Measurements from ENCODE around the gene EBP.

The EBP gene

GRCh38 chrX:48487362-48487798, 34.2 kb upstream of the EBP start:
- H3K4me1 Mint-ChIP-seq = no peaks in the 10 kb centered on the region
- H3K36me3 Mint-ChIP-seq (ENCODE audit: low read depth) = peaks cover 5% of the 10 kb centered on the region
- no peaks in the 10 kb centered on the region for H3K27me3 Mint-ChIP-seq
- no peaks in the 10 kb centered on the region for H3K9me3 Mint-ChIP-seq
- no peak overlapping the region for H3K4me3 Mint-ChIP-seq
- no peak for DNase-seq
- ATAC-seq = no peak
- no peak overlapping the region for H3K27ac Mint-ChIP-seq

GRCh38 chrX:48488034-48488433, 33.6 kb upstream of the EBP start:
- no peaks in the 10 kb centered on the region for H3K9me3 Mint-ChIP-seq
- no peaks in the 10 kb centered on the region for H3K27me3 Mint-ChIP-seq
- H3K27ac Mint-ChIP-seq = no peak overlapping the region
- DNase-seq = no peak
- no peak overlapping the region for H3K4me3 Mint-ChIP-seq
- H3K4me1 Mint-ChIP-seq = no peaks in the 10 kb centered on the region
- ATAC-seq = no peak
- H3K36me3 Mint-ChIP-seq (ENCODE audit: low read depth) = peaks cover 5% of the 10 kb centered on the region

- no peak overlapping the region for H3K27ac Mint-ChIP-seq
- H3K4me3 Mint-ChIP-seq = no peak overlapping the region
- H3K36me3 Mint-ChIP-seq (ENCODE audit: low read depth) = peaks cover 4% of the 10 kb centered on the region
- H3K9me3 Mint-ChIP-seq = no peaks in the 10 kb centered on the region
- DNase-seq (no peak), ATAC-seq (no peak)
- H3K4me1 Mint-ChIP-seq = no peaks in the 10 kb centered on the region
- no peaks in the 10 kb centered on the region for H3K27me3 Mint-ChIP-seq
These were observed 32.3 kb upstream of the EBP start for GRCh38 chrX:48489296-48489695.

GRCh38 chrX:48489892-48490291, 31.7 kb upstream of the EBP start:
- H3K4me3 Mint-ChIP-seq = no peak overlapping the region
- H3K36me3 Mint-ChIP-seq (ENCODE audit: low read depth) = peaks cover 4% of the 10 kb centered on the region
- no peak overlapping the region for H3K27ac Mint-ChIP-seq
- no peaks in the 10 kb centered on the region for H3K9me3 Mint-ChIP-seq
- H3K27me3 Mint-ChIP-seq = no peaks in the 10 kb centered on the region
- no peak for ATAC-seq
- no peak for DNase-seq
- H3K4me1 Mint-ChIP-seq = no peaks in the 10 kb centered on the region

GRCh38 chrX:48490661-48491060, 30.9 kb upstream of the EBP start:
- DNase-seq = no peak
- no peaks in the 10 kb centered on the region for H3K27me3 Mint-ChIP-seq
- H3K27ac Mint-ChIP-seq = no peak overlapping the region
- H3K9me3 Mint-ChIP-seq = no peaks in the 10 kb centered on the region
- H3K4me1 Mint-ChIP-seq = no peaks in the 10 kb centered on the region
- ATAC-seq = no peak
- H3K4me3 Mint-ChIP-seq = no peak overlapping the region
- H3K36me3 Mint-ChIP-seq (ENCODE audit: low read depth) = peaks cover 4% of the 10 kb centered on the region

GRCh38 chrX:48491809-48492208, 29.8 kb upstream of the EBP start:
- DNase-seq (no peak), ATAC-seq (no peak)
- H3K36me3 Mint-ChIP-seq (ENCODE audit: low read depth) = peaks cover 4% of the 10 kb centered on the region
- H3K4me3 Mint-ChIP-seq = no peak overlapping the region
- no peaks in the 10 kb centered on the region for H3K9me3 Mint-ChIP-seq
- H3K4me1 Mint-ChIP-seq = no peaks in the 10 kb centered on the region
- H3K27ac Mint-ChIP-seq = no peak overlapping the region
- H3K27me3 Mint-ChIP-seq = no peaks in the 10 kb centered on the region

- H3K4me3 Mint-ChIP-seq = no peak overlapping the region
- peaks cover under 1% of the 10 kb centered on the region for H3K36me3 Mint-ChIP-seq (ENCODE audit: low read depth)
- no peaks in the 10 kb centered on the region for H3K9me3 Mint-ChIP-seq
- no peak for ATAC-seq
- no peak for DNase-seq
- no peaks in the 10 kb centered on the region for H3K4me1 Mint-ChIP-seq
- H3K27me3 Mint-ChIP-seq = no peaks in the 10 kb centered on the region
- H3K27ac Mint-ChIP-seq = no peak overlapping the region
These were observed 29.2 kb upstream of the EBP start for GRCh38 chrX:48492293-48492910.

- peaks cover 4% of the 10 kb centered on the region for H3K4me1 Mint-ChIP-seq
- H3K27me3 Mint-ChIP-seq = no peaks in the 10 kb centered on the region
- ATAC-seq (no peak), DNase-seq (peak; percentile 18)
- no peaks in the 10 kb centered on the region for H3K36me3 Mint-ChIP-seq (ENCODE audit: low read depth)
- no peaks in the 10 kb centered on the region for H3K9me3 Mint-ChIP-seq
- no peak overlapping the region for H3K27ac Mint-ChIP-seq
- no peak overlapping the region for H3K4me3 Mint-ChIP-seq
These were observed 27.7 kb upstream of the EBP start for GRCh38 chrX:48493890-48494364.

- no peak overlapping the region for H3K27ac Mint-ChIP-seq
- no peak for ATAC-seq
- no peaks in the 10 kb centered on the region for H3K36me3 Mint-ChIP-seq (ENCODE audit: low read depth)
- no peaks in the 10 kb centered on the region for H3K9me3 Mint-ChIP-seq
- no peak overlapping the region for H3K4me3 Mint-ChIP-seq
- no peaks in the 10 kb centered on the region for H3K27me3 Mint-ChIP-seq
- H3K4me1 Mint-ChIP-seq = peaks cover 4% of the 10 kb centered on the region
- DNase-seq = no peak
These were observed 24.9 kb upstream of the EBP start for GRCh38 chrX:48496660-48497059.

- H3K36me3 Mint-ChIP-seq (ENCODE audit: low read depth) = no peaks in the 10 kb centered on the region
These were observed 23.7 kb upstream of the EBP start for GRCh38 chrX:48497871-48498270.

GRCh38 chrX:48498374-48498809, 23.2 kb upstream of the EBP start:
- ATAC-seq = no peak
- H3K36me3 Mint-ChIP-seq (ENCODE audit: low read depth) = no peaks in the 10 kb centered on the region
- DNase-seq = no peak
- no peak overlapping the region for H3K4me3 Mint-ChIP-seq
- H3K27ac Mint-ChIP-seq = no peak overlapping the region
- no peaks in the 10 kb centered on the region for H3K27me3 Mint-ChIP-seq
- peaks cover 4% of the 10 kb centered on the region for H3K4me1 Mint-ChIP-seq
- no peaks in the 10 kb centered on the region for H3K9me3 Mint-ChIP-seq

More at GRCh38 chrX:48497871-48498270, 23.7 kb upstream of the EBP start:
- Mint-ChIP-seq H3K27me3 (no peaks in the 10 kb centered on the region), H3K9me3 (no peaks in the 10 kb centered on the region), H3K27ac (no peak overlapping the region), H3K4me1 (peaks cover 4% of the 10 kb centered on the region), H3K4me3 (no peak overlapping the region)
- DNase-seq (no peak), ATAC-seq (no peak)

GRCh38 chrX:48504261-48504660, 17.3 kb upstream of the EBP start:
- H3K27me3 Mint-ChIP-seq = no peaks in the 10 kb centered on the region

GRCh38 chrX:48505481-48505880, 16.1 kb upstream of the EBP start:
- Mint-ChIP-seq H3K36me3 (ENCODE audit: low read depth) (no peaks in the 10 kb centered on the region), H3K9me3 (no peaks in the 10 kb centered on the region), H3K4me3 (no peak overlapping the region), H3K27me3 (no peaks in the 10 kb centered on the region), H3K4me1 (peaks cover 10% of the 10 kb centered on the region), H3K27ac (no peak overlapping the region)
- ATAC-seq (no peak), DNase-seq (no peak)

More at GRCh38 chrX:48504261-48504660, 17.3 kb upstream of the EBP start:
- ATAC-seq (no peak), DNase-seq (no peak)
- no peak overlapping the region for H3K27ac Mint-ChIP-seq
- H3K36me3 Mint-ChIP-seq (ENCODE audit: low read depth) = no peaks in the 10 kb centered on the region
- no peak overlapping the region for H3K4me3 Mint-ChIP-seq
- no peaks in the 10 kb centered on the region for H3K9me3 Mint-ChIP-seq
- peaks cover under 1% of the 10 kb centered on the region for H3K4me1 Mint-ChIP-seq

GRCh38 chrX:48507246-48507645, 14.4 kb upstream of the EBP start:
- Mint-ChIP-seq H3K36me3 (ENCODE audit: low read depth) (peaks cover 2% of the 10 kb centered on the region), H3K4me1 (peaks cover 13% of the 10 kb centered on the region), H3K27me3 (no peaks in the 10 kb centered on the region), H3K27ac (no peak overlapping the region), H3K9me3 (no peaks in the 10 kb centered on the region), H3K4me3 (no peak overlapping the region)
- DNase-seq = no peak
- ATAC-seq = no peak

GRCh38 chrX:48508400-48509244, 13.0 kb upstream of the EBP start, which contains the start of gene PORCN:
TSS of gene PORCN (plus strand) at chrX:48508992. CDS start at chrX:48509821, 829 bp downstream.
- H3K27me3 Mint-ChIP-seq = no peaks in the 10 kb centered on the region
- H3K27ac Mint-ChIP-seq = peak within 1 kb of the TSS; percentile 80
- no peaks in the 10 kb centered on the region for H3K9me3 Mint-ChIP-seq
- DNase-seq (peak; percentile 81), ATAC-seq (peak; percentile 94)
- peaks cover 2% of the 10 kb centered on the region for H3K36me3 Mint-ChIP-seq (ENCODE audit: low read depth)
- H3K4me1 Mint-ChIP-seq = peaks cover 13% of the 10 kb centered on the region
- H3K4me3 Mint-ChIP-seq = peak within 1 kb of the TSS; percentile 89
